Loucy (cell line): Measurements from ENCODE around the gene MACROD2.

Source experiments
- H2AFZ ChIP-seq: fragments of 200-600 bp; sonication (generic); 2 replicates; pipeline ENCODE4 v1.6.0; 2016; ENCODE audit warnings: antibody characterized with exemption, mild to moderate bottlenecking, low read length, moderate library complexity
- H3F3A ChIP-seq: fragments of 200-600 bp; 2 replicates; pipeline ENCODE4 v1.6.0; 2016; ENCODE audit warnings: antibody characterized with exemption, low read depth, mild to moderate bottlenecking
- H3K27me3 ChIP-seq: fragments of 200-600 bp; sonication (generic); 2 replicates; pipeline ENCODE4 v1.6.1; 2014; ENCODE audit warnings: low read length, mild to moderate bottlenecking; ENCODE audit not compliant: insufficient read depth, poor library complexity, severe bottlenecking
- H3K36me3 ChIP-seq: fragments of 200-600 bp; sonication (generic); 2 replicates; pipeline ENCODE4 v1.6.1; 2016; ENCODE audit warnings: low read length; ENCODE audit not compliant: insufficient read depth
- H3K4me1 ChIP-seq: fragments of 200-600 bp; sonication (generic); 2 replicates; pipeline ENCODE4 v1.5.1; 2014; ENCODE audit warnings: low read length, mild to moderate bottlenecking; ENCODE audit not compliant: insufficient read depth, poor library complexity, severe bottlenecking
- H3K4me2 ChIP-seq: fragments of 200-600 bp; sonication (generic); 2 replicates; pipeline ENCODE4 v1.6.0; 2014; ENCODE audit warnings: antibody characterized with exemption, low read length, low read depth, mild to moderate bottlenecking; ENCODE audit not compliant: poor library complexity, severe bottlenecking
- H3K4me3 ChIP-seq: fragments of 200-600 bp; sonication (generic); 2 replicates; pipeline ENCODE4 v1.5.1; 2014; ENCODE audit warnings: low read length, mild to moderate bottlenecking, mixed read lengths; ENCODE audit not compliant: poor library complexity, severe bottlenecking
- H3K79me2 ChIP-seq: fragments of 200-600 bp; sonication (generic); 2 replicates; pipeline ENCODE4 v1.6.1; 2014; ENCODE audit warnings: low read length; ENCODE audit not compliant: insufficient read depth
- H3K9ac ChIP-seq: fragments of 200-600 bp; sonication (generic); 2 replicates; pipeline ENCODE4 v1.6.0; 2014; ENCODE audit warnings: mild to moderate bottlenecking, low read depth, low read length, moderate library complexity; ENCODE audit not compliant: poor library complexity, severe bottlenecking
- H3K9me2 ChIP-seq: fragments of 200-600 bp; sonication (generic); replicated peaks from 2 replicates; pipeline ENCODE4 v1.6.1; 2016; ENCODE audit warnings: low read depth, low read length, mixed read lengths
- H3K9me3 ChIP-seq: fragments of 200-600 bp; sonication (generic); 2 replicates; pipeline ENCODE4 v1.6.1; 2014; ENCODE audit warnings: mild to moderate bottlenecking, antibody characterized with exemption, low read length, low read depth; ENCODE audit not compliant: insufficient read depth
- H4K20me1 ChIP-seq: fragments of 200-600 bp; sonication (generic); 2 replicates; pipeline ENCODE4 v1.6.0; 2014; ENCODE audit warnings: antibody characterized with exemption, low read length, mild to moderate bottlenecking; ENCODE audit not compliant: insufficient read depth, poor library complexity, severe bottlenecking
- CTCF ChIP-seq: fragments of 200-600 bp; sonication (generic); conservative IDR thresholded peaks from 2 replicates; pipeline ENCODE4 v1.5.1; 2014; ENCODE audit warnings: mild to moderate bottlenecking, antibody characterized with exemption, low read length
- EZH2phosphoT487 ChIP-seq: fragments of 200-600 bp; IDR thresholded peaks from 2 replicates; pipeline ENCODE4 v1.6.1; 2018; ENCODE audit warnings: antibody characterized with exemption, mild to moderate bottlenecking, moderate library complexity, borderline replicate concordance

The MACROD2 gene

DNA sequence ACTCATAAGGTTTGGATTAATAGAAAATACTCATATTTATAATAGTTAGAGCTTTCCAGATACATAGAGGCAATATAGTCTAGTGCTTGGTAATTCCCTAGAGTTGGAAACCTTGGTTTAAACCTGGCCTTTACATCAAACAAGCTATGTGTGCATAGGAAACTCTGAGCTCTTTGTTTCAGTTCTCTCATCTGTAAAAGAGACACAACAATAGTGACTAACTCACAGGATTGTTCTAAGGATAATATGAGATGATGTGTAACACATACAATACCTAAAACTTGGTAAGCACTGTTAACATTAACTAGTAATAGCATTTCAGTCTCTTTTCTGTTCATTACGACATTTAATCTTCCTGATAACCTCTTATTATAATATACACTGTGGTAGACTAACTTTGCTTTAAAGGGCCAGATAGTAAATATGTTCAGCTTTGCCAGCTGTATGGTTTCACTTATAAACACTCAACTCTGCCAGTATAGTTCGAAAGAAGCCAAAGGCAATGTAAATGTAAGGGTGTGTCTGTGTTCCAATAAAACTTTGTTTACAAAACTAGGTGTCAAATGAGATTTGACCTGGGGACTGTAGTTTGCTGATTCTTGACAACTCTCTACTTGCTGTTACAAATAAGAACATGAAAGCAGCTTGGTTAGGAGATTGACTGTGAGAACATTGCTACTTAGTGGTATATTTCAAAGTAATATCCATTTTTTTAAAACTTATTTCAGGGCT lies 712.7 kb downstream of the MACROD2 start:
- TF ChIP-seq CTCF: no peak
- no peak for TF ChIP-seq EZH2phosphoT487
- no peaks in the 10 kb centered on the region for H3K27me3 ChIP-seq
- H3K9me3 ChIP-seq: no peaks in the 10 kb centered on the region
- no peak overlapping the region for H3K9ac ChIP-seq
- H3K4me3 ChIP-seq: no peak overlapping the region
- no peaks in the 10 kb centered on the region for H4K20me1 ChIP-seq
- H3K79me2 ChIP-seq: no peaks in the 10 kb centered on the region
- H3K36me3 ChIP-seq: no peaks in the 10 kb centered on the region
- no peaks in the 10 kb centered on the region for H3K4me1 ChIP-seq
- H3K9me2 ChIP-seq: no peaks in the 10 kb centered on the region
- no peak overlapping the region for H3K4me2 ChIP-seq
- H3F3A ChIP-seq: no peaks in the 10 kb centered on the region
- H2AFZ ChIP-seq: no peak overlapping the region

DNA sequence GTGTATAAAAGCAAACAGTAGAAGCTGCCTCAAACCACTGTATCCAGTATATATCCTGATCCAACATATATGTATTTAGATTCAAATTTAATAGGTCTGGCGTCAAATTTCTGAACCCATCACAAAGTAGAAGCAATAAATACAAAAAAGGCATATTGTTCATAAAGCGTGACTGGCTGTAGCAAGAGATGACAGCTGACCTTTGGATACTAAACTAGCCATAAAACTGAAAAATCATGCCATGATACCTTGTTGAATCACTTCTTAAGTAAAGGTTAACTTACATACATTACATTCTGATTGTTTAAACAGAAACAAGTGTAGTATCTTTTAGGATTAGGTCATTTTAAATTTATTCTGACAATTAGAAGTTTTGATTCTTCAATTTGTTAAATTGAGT lies 714.1 kb downstream of the MACROD2 start:
- H3K9me2 ChIP-seq: no peaks in the 10 kb centered on the region
- no peaks in the 10 kb centered on the region for H4K20me1 ChIP-seq
- H3F3A ChIP-seq: no peaks in the 10 kb centered on the region
- H3K4me2 ChIP-seq: no peak overlapping the region
- no peak overlapping the region for H3K4me3 ChIP-seq
- H3K4me1 ChIP-seq: no peaks in the 10 kb centered on the region
- H3K9ac ChIP-seq: no peak overlapping the region
- H3K36me3 ChIP-seq: no peaks in the 10 kb centered on the region
- H3K79me2 ChIP-seq: no peaks in the 10 kb centered on the region
- H3K27me3 ChIP-seq: no peaks in the 10 kb centered on the region
- H2AFZ ChIP-seq: no peak overlapping the region
- H3K9me3 ChIP-seq: no peaks in the 10 kb centered on the region
- TF ChIP-seq EZH2phosphoT487: no peak
- no peak for TF ChIP-seq CTCF

GRCh38 chr20:14710951-14711350 lies 715.6 kb downstream of the MACROD2 start:
- no peaks in the 10 kb centered on the region for H3K9me2 ChIP-seq
- H4K20me1 ChIP-seq: no peaks in the 10 kb centered on the region
- TF ChIP-seq EZH2phosphoT487 (no peak), CTCF (no peak)
- no peaks in the 10 kb centered on the region for H3K27me3 ChIP-seq
- no peaks in the 10 kb centered on the region for H3K36me3 ChIP-seq
- H3K9me3 ChIP-seq: peaks cover 2% of the 10 kb centered on the region; the same call in 1 of the 2 replicates
- no peaks in the 10 kb centered on the region for H3K4me1 ChIP-seq
- H3F3A ChIP-seq: no peaks in the 10 kb centered on the region
- no peak overlapping the region for H3K9ac ChIP-seq
- no peaks in the 10 kb centered on the region for H3K79me2 ChIP-seq
- H3K4me3 ChIP-seq: no peak overlapping the region
- no peak overlapping the region for H2AFZ ChIP-seq
- no peak overlapping the region for H3K4me2 ChIP-seq
